Activated CD8-positive, alpha-beta memory T cell treated with anti-CD3 and anti-CD28 coated beads for 24 hours (primary cell): ENCODE data around the gene ZBTB7C.

ENCODE experiments used
- DNase-seq: peaks from one replicate; pipeline ENCODE4 v3.0.0-alpha.2; 2020

ZBTB7C gene

GRCh38 chr18:48206887-48207286, 202.3 kb downstream of the ZBTB7C start:
- no peak for DNase-seq

- DNase-seq, result no peak
Measured at GRCh38 chr18:48203961-48204666, 205.1 kb downstream of the ZBTB7C start.

DNA sequence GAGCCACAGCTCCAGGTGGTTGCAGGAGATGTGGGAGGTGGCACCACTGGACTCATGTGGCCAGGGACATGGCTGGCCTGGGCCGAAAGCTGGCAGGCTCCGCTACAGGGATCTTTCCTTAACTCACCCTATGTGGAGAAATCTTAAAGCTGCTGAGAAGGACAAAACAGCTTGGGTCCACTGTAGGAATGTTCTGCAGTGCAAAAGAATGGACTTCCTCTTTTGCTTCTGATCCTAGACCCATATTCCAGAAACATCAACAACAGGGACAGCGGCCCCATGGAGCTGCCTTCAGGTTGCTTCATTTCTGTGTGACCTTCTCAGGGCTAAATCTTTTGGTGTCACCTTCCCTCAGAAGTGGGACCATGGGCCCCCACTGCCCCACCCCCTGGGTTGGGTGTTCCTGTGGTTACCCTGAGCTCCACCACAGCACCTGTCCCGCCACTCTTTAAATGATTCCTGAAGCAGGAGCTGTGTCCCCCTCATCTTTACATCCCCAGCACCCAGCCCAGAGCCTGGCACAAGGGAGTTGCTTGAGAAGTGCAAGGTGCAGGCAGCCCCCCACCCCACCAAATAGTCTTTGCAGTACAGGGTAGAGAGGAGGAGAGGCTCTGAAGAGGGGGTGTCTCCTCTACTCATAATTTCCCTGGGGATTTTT, 205.8 kb downstream of the ZBTB7C start:
- no peak for DNase-seq

GRCh38 chr18:48202350-48203260, 206.6 kb downstream of the ZBTB7C start:
- no peak for DNase-seq

DNA sequence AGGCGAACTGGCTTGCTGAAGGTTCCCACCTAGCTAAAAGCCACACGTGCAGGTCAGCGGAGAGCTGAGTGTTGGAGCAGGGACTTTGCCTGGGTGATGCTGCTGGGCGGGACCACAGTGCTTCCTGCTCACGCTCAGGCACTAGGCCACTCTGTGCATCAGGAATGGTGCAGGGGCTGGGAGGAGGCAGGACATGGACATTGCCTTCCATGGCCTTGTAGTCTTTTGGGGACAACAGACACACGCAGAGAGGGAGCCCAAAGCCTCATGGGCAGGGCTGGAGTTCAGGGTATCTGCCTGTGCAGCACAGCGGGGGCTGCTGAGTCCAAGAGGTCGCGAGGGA, 207.2 kb downstream of the ZBTB7C start:
- DNase-seq, result no peak

DNA sequence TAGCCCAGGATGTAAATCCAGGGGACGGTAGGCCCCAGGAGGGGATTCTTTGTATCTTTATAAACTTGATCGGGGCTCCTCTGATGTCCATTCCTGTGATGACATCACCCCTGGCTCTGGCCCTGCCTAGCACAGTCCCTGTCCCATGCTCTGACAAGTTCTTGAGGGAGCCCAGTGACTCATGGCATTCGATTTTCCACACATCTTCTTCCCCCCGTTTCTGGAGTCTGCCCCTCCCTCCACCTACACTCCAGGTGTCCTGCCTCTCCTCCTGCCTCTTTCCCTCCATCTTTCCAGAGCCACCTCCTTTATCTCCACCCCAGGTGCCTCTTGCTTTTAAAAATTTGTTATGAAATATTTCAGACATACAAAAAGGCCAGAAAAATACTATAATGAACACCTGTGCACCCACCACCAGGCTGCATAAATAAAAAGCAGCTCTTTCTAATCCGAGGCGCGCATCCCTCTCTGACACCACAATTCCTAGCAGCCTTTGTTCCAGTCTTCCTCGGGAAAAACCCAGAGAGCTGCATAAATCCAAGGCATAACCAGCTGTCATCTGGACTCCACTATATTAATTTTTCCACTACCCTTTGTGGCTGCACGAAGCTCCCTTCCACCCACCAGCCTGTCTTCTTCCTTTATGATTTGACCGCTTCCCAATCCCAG, 207.7 kb downstream of the ZBTB7C start:
- DNase-seq, result no peak

DNA sequence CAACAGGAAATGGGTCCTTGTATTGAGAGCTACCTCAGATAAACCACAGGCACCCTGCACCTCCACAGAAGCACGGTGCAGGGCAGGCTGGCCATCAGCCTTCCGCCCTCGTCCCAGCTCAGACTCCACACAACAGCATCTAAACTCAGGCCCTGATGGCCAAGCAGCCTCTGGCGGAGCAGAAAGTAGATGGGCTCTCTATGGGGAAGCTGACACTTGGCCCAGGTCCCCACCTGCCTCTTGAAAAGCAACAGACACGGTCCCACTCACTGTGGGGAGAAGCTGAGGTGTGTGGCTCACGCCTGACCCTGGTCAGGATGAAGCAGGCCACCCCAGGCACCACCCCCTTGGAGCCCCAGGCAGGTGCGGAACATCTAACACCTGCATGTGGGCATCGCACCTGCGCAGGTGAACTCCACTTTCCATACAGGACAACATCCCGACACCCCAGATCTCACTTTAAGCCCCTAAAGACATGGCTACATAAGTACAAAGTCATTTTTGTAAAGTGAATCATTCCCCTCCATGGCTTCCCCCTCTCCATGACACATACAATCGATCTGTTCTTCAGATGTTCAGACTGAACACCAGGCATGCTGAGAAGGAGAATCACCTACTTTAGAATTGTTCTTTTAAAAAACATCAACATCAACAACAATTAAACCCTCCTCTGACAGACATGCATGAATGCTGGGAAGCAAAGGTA, 208.4 kb downstream of the ZBTB7C start:
- no peak for DNase-seq

- DNase-seq, result no peak
Measured at GRCh38 chr18:48199399-48199798, 209.8 kb downstream of the ZBTB7C start.

DNA sequence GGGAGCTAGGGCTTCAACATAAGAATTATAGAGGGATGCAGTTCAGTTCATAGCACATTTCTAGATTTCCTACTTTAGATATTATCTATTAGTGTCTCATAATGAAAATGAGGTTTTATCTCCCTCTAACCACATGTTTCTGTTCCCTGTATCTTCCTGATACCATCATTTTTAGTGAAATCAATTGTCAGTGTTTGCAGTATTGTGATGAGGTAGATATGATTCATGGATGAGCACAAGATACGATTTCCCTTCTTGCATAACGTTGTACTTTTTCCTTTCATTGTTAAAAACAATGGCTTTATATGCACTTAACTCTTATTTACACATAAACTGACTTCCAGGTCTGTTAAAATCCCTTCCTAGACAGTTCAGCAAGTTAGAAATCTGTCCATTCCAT, 211.4 kb downstream of the ZBTB7C start:
- no peak for DNase-seq

- no peak for DNase-seq
Measured at GRCh38 chr18:48195787-48196186, 213.4 kb downstream of the ZBTB7C start.

DNA sequence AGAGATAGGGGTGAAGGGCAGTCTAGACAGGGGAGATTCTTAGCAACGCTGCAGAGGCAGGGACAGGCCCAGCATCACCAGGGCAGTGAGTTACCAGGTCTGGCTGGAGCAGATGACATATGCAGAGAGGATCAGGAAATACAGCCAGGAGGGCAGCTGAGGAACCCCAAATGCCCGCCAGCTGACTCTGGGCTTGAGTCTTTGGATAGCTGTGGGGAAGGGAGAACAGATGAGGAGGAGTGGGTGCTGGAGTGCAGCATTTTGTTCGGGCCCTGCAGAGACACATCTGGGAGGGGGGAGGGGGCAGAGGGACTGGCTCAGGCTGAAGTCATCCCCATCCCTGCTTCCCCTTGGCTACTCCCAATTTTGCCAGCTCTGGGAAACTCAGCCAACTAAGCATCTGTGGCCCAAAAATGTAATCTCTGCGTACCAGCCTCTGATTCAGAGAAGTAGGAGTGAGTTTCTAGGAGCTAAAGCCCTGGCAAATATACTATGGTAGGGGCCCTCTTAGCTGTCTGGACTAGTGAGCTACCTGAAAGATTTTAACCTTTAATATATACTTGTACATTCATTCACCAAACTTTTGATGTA, 214.5 kb downstream of the ZBTB7C start:
- DNase-seq, result no peak

DNA sequence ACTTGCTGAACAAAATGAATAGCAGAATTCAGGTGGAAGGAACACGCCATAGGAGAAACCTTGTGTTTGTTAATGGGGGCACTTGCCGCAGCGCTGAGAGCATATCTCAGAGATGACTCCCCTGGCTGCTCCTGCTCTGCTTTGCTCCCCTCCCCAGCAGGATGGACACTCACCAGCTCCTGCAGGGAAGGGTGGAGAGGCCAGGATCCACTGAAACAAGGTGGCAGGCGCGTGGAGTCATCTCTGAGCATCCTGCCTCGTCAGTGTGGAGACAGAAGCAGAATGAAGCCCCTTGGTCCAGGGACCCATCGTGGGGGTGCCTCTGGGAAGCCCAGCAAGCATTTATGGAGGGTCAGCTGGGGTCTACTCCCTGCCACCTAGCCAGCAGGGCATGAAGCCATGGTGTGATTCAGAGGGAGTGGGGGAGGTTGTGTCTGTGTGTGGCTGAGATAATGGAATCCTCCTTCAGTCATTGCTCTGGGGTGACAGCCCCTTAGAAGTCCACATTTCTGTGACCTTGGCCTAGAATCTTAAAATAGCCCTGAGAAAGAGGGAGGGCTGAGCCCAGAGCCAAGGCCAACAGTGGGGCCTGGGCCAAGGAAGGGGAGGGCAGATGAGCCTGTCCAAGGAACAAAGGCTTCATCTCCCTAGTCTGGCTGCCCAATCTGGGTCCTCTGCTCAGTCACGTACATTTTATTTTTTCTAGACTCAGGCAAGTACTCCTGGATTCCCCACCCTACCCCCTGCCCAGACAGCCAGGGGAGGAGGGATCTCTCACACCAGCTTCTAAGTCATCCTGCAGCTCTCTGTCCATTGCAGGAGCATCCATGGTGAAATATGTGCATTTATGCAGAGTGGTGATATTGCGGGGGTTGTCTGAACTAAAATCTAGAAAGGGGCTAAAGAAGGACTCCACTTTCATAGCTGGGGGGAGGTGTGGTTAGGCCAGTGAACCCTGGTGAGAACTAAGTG, 215.4 kb downstream of the ZBTB7C start:
- no peak for DNase-seq

DNA sequence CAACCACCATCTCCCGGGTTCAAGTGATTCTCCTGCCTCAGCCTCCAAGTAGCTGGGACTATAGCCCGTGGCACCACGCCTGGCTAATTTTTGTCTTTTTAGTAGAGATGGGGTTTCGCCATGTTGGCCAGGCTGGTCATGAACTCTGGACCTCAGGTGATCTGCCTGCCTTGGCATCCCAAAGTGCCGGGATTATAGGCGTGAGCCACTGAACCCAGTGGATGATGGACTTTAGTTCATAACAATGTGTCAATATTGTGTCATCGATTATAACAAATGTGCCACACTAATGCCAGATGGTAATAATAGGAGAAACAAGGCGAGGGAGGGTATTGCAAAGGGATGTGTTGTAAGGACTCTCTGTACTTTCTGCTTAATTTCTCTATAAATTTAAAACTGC, 216.6 kb downstream of the ZBTB7C start:
- no peak for DNase-seq

DNA sequence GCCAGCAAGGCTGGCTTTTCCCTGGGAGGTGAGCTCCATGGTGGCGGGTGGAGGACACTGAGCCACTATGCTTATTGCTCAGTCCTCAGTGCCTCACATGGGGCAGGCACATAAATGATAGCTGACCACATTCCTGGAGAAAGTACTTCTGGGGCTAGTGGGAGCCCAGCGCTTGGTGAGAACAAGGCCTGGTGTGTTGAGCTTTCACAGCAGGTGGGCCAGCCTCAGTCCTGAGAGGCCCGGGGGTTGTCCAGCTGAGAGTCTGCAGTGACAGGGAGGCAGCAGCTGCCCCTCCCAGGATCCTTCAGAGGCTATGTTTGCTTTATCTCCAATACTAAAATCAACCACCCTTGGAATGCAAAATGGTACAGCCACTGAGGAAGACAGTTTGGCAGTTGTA, 217.7 kb downstream of the ZBTB7C start:
- DNase-seq, result no peak

GRCh38 chr18:48190994-48191393, 218.2 kb downstream of the ZBTB7C start:
- no peak for DNase-seq

DNA sequence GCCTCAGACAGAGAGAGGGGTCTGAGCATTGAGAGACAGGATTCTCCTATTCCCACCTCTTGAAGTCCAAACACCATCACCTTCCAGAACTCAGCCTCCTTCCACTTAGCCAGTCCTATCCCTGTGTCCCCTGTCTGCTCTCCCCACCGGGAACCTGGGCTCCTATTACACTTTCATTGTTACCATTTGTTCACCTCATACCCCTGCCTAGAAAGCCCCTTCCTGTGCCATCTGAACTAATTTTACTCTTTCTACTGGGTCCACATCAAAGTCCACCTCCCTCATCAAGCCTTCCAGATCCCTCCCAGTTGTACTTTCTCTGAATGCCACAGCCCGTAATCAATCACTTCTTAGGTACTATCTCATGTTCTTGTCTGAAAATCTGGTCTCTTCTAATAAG, 220.6 kb downstream of the ZBTB7C start:
- DNase-seq, result no peak

- no peak for DNase-seq
Measured at GRCh38 chr18:48186861-48187260, 222.3 kb downstream of the ZBTB7C start.

- DNase-seq, result no peak
Measured at GRCh38 chr18:48186131-48186766, 222.9 kb downstream of the ZBTB7C start.

- DNase-seq, result no peak
Measured at GRCh38 chr18:48184118-48184517, 225.1 kb downstream of the ZBTB7C start.

- no peak for DNase-seq
Measured at GRCh38 chr18:48183613-48184012, 225.6 kb downstream of the ZBTB7C start.
